Cardiac septum (tissue), 1 donor: ENCODE measurements around the gene PER1. TPM values are rescaled to one million over a fixed set of nuclear protein-coding genes. Genes with fewer than 3 reads are reported as not detected.
A peak's percentile ranks its signal among the peaks of the same experiment; 100 is the strongest.

Experiments
- DNase-seq: peaks from one replicate; pipeline ENCODE4 v3.0.0-alpha.2; 2020; ENCODE audit warnings: low spot score
- intact Hi-C: fragments of 100-400 bp; cut with DNase I; formaldehyde crosslinking; loops from one replicate; pipeline ENCODE4 v1.14.0; 2022
- total RNA-seq: library from RNA; stranded (reverse); fragmentation: NEBNext Ultra II Directional; extraction: Animal tissue kit (Norgen Biotek cat#: 25700); gene quantifications from one replicate; pipeline ENCODE4 v1.2.1, GENCODE V29; 2021
- donor health status: DM: no; HTN: no; CAD: no.

The PER1 gene
- total RNA-seq, 1 donor from 2014 or later, result 47.8 TPM

DNA sequence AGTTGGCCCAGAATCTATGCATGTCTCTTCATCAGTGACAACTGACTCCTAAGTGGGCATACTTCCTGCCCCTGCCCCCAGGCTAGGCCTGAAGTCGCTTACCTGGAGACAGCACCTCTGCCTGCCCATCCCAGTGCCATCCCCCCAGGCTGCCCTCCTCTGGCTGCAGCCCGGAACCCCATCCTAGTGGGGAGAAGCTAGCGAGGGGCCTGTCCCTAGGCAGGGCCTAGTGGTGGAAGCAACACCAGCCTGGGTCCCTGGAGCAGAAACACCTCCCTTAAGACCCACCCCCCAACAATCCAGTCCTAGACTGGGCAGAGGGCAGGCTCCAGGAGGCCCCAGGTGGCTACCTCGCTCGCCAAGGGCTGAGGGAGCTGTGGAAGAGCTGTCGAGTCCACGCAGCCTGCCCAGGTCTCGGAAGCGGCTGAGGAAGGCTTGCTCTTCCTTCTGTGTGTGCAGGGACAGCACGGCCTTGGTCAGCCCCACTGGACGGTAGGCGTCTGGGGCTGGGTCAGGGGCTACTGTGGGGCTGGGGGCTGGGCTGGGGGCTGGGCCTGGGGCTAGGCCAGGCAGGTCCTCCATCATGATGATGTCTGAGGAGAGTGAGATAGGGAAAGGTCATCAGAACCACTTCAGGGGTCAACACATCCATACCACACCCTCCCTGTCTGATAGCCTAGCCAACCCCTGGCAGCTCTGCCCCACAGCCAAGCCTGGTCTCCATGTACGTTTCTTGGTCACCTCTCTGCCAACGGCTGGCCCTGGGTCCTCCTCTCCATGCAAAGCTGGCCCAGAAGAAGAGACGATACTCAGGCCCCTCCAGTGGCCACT is 7.6 kb downstream of the PER1 start:
- DNase-seq, result no peak
- intact Hi-C loops, result no loop called here

DNA sequence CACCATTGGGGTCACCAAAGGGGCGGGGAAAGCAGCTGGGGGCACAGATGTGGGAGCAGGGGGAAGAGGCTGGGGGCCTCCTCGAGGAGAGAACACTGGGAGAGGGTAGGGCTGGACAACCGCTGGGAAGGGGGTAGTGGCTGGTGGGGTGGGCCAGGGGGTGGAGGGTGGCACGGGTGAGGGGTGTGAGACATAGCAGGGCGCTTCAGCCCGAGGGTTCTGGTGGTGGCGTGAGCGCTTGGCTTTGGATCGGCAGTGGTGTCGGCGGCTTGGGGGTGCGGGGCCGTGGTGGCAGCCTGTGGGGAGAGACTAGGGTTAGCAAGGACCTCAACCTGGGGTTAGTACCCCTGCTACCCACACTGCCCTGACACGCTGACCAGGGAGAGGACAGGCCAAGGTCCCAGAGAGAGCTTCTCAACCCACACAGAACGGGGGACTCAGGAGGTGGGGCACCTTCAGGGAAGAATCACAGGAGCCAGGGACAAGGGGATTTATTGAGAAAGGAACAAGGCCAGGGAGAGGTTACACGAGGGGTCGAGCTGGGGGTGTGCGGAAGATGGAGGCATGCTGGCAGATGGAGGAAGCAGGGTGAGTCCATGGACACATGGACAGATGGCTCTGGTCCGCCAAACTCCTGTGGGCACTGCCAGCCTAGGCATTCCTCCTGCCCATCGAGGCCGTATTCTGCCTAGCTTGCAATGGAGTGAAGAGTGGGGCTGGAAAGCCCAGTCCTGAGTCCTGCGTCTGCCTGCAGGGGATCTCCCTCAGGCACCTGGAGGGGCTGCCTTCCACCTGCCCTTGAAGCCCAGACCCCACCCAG is 8.4 kb downstream of the PER1 start:
- DNase-seq, result no peak
- intact Hi-C loops, result no loop called here

GRCh38 chr17:8142887-8143580 is 9.2 kb downstream of the PER1 start:
- DNase-seq, result no peak
- intact Hi-C loops, result no loop called here

GRCh38 chr17:8142158-8142886 is 9.9 kb downstream of the PER1 start:
- intact Hi-C loops, result no loop called here
- DNase-seq, result no peak

DNA sequence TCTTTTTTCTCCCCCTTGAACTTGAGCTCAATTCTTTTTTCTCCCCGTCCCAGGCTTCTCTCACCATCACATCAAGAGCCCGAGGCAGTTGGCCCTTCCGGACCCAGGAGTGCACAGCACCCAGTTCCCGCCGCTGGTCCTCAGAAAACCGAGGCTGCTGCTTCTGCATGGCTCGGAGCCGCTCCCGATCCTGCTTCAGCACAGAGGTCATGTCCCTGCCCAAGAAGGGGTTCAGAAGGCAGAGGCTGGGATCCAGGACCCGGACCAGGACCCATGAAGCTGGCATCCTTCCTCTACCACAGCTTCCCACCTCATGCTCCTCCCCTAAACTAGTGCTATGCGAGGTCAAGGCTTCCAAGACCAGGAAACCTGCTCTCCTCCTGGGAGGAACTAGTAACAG is 10.5 kb downstream of the PER1 start:
- intact Hi-C loops, result no loop called here
- no peak for DNase-seq

DNA sequence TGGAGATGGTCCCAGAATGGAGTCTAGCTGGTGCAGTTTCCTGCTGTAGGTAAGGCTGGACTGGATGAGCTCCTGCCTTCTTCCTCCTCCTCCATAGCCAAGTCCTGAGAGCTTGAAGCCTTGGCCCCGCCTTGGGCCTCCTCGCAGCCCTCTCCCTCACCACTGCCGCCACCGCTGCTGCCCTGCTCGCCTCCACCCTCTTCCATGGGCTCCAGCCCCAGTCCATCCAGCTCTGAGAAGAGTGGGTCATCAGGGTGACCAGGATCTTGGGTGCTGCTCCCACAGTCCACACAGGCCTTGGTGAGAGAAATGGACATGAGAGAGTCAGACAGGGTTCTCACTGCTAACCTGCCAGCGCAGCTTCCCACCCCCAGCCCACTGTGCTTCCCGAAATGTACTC is 11.2 kb downstream of the PER1 start:
- intact Hi-C loops, result no loop called here

DNA sequence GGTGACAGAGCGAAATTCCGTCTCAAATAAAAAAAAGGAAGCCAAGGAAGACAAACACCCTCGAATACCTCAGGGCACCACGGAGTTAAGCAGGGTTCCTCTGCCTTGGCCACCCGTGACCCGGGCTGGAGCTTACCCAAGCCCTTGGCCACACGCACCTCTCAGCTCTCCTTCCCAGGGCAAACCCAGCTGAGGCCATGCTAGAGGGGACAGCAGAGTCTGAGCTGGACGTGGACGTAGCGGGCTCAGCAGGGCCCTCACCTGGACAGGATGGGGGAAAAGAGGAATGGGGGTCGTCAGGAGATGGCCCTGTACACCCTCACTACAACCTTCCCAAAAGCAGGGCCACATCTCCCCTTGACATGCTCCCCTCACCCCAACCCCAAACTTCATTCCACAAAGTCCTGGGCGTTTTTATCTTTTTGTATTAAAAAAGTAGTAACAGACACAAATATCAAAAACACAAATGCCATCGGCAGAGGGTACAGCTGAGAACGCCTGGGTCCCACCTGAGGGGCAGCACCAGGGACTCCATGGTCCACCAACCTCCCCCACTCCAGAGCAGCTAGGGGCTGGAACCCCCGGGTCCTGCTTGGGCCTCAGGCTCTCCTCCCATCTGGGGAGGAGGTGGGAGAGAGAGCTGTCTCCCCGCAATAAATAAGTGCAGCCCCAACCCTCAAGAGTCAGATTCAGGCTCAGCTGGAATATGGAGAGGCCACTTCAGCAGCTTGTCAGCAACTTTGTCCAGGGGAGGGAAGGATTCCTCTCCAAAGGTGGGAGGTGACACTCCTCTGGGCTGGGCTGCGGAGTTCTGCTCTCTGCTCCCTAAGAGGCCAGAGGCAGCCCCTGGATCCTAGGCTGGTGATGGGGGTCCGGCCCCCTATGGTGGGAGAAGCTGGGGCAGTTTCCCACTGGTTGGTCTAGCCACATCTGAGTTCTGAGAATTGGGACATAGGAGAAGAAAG is 11.9 kb downstream of the PER1 start:
- DNase-seq, result no peak
- intact Hi-C loops, result no loop called here

More for the DNA sequence above, 11.2 kb downstream of the PER1 start:
- DNase-seq, result no peak

GRCh38 chr17:8138672-8139371 is 13.4 kb downstream of the PER1 start:
- intact Hi-C loops, result loop anchor here (1.0 to 5.0 kb wide), 3 partner anchors 14 to 48 kb away; partner anchors contain the start of gene HES7
- DNase-seq, result peak; percentile 96

GRCh38 chr17:8138374-8138671 is 13.9 kb downstream of the PER1 start:
- intact Hi-C loops, result loop anchor here (1.0 to 5.0 kb wide), 3 partner anchors 14 to 49 kb away; partner anchors contain the start of gene HES7
- no peak for DNase-seq

DNA sequence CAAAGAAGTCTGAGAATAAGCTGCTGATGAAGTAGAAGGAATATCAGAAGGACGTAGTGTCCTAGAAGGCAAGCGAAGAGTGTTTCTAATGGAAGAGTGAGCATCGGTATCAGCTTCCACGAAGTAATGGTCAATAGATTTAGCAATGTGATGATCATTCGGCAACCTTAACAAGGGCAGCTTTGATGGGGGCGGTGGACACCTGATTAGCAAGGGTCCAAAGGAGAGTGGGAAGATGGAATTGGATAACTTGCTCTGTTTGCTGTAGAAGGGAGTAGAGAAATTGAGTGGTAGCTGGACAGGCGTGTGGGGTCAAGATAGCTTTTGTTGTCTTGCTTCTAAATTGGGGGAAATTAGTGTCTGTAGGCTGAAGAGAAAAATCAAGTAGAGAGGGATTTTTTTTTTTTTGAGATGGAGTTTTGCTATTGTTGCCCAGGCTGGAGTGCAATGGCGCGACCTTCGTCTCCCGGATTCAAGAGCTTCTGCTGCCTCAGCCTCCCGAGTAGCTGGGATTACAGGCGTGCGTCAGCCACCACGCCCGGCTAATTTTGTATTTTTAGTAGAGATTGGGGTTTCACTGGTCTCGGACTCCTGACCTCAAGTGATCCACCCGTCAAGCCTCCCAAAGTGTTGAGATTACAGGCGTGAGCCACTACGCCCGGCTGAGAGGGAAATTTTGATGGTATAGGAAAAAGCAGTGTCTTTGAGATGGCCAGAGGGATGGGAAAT is 14.4 kb downstream of the PER1 start:
- intact Hi-C loops, result loop anchor here (1.0 to 5.0 kb wide), 3 partner anchors 13 to 49 kb away; partner anchors contain the start of gene HES7
- DNase-seq, result no peak

GRCh38 chr17:8133941-8134340 is 18.3 kb downstream of the PER1 start:
- intact Hi-C loops, result no loop called here
- DNase-seq, result no peak

DNA sequence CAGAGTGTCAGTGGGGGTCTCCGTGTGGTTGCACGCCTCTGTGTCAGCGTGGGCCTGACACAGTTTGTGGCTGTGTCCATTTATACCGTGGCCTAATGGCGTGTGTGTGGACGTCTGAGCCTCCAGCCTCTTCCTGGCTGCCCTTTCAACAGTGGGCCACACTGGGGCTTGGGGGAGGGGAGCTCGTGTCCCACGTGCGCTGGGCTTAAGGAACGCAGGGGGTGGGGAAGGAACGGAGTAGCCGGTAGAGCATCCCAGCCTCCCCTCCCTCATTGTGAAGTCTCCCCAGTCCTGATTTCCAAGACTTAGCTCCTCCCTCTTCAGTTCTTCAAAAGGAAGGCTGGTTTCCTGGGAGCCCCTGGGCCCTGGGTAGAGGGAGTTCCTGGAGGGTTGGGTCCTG is 18.8 kb downstream of the PER1 start:
- no peak for DNase-seq
- intact Hi-C loops, result no loop called here

DNA sequence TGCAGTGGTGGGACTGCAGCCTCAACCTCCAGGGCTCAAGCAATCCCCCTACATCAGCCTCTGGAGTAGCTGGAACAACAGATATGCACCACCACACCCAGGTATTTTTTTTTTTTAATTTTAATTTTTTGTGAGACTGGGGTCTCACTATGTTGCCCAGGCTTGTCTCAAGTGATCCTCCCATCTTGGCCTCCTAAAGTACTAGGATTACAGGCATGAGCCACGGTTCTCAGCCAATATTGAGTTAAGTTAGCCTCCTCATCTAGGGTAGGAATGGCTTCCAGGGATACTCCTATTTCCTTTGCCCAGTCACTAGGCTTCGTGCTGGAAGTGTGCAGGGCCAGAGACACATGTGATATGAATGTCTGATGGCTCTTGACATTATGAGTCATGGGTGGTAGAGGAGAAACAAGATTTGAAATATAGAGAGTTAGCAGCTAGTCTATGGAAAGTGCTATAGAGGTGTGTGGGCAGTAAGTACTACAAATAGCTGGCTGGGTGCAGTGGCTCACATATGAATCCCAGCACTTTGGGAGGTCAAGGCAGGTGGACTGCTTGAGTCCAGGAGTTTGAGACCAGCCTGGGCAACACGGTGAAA is 20.3 kb downstream of the PER1 start:
- intact Hi-C loops, result no loop called here

GRCh38 chr17:8128125-8128784 is 23.9 kb downstream of the PER1 start:
- intact Hi-C loops, result no loop called here

More for the DNA sequence above, 20.3 kb downstream of the PER1 start:
- no peak for DNase-seq

DNA sequence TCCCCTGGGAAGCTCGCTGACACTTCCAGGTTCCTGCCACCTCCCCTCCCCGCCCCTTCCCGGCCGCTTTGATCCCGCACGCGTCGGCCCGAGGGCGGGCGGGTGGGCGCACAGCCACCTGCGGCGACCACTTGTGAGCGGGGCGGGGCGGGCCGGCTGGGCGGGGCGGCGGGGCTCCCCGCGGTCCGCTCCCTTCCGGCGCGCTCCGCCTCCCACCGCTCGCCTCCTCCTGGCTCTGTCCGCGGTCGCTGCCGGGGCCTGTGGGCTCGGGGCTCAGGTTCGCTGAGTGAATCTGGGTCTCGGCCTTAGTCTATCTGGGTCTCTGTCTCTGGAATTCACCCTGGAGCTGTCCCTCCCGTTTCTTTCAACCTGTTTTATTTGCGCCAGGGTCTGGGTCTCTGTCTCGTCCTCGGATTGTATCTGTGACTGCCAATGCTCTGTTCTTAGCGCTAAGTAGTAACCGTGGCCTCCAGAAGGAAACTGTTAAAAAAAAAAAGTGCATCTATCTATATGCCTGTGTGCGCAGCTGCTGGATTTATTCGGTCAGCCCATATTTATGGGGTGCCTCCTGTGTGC is 25.6 kb downstream of the PER1 start:
- intact Hi-C loops, result no loop called here
- peak; percentile 81 for DNase-seq

More at GRCh38 chr17:8128125-8128784, 23.9 kb downstream of the PER1 start:
- DNase-seq, result no peak
